NT2/D1 (cell line): Measurements from ENCODE around the gene SLC22A16.

ENCODE experiments used
- SUZ12 ChIP-seq: IDR thresholded peaks from 2 replicates; pipeline ENCODE4 v1.6.1; 2011; ENCODE audit not compliant: insufficient read length, insufficient read depth; ENCODE audit errors: extremely low read depth
- YY1 ChIP-seq: IDR thresholded peaks from 2 replicates; pipeline ENCODE4 v1.6.1; 2011; ENCODE audit not compliant: insufficient read length, insufficient read depth
- ZNF274 ChIP-seq: IDR thresholded peaks from 2 replicates; pipeline ENCODE4 v1.6.1; 2011; ENCODE audit warnings: mild to moderate bottlenecking, low read depth, low read length

DNA sequence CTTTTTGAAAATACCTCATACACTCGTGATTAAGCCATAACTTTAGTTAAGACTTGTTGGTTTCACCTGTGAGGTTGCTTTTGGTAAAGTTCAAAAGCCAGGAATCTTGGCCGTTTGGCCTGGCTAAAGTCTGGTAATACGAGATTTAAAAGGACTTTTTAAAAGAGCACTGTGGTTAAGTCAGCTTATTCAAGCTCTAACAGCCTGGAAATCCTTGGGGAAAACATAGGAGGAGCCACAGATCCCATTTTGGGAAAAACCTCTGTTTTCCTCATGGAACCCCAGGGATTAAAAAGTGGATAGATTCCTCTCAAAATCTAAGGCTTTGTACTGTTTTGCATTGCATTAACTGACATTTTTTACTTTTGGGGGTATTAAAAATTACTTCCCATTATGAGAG, 13.7 kb upstream of the SLC22A16 start:
- TF ChIP-seq SUZ12 (no peak), YY1 (no peak), ZNF274 (no peak)
